Hepatocyte (in vitro differentiated cells): ENCODE data around the gene PACSIN2. TPM values are rescaled to one million over a fixed set of nuclear protein-coding genes. Genes with fewer than 3 reads are reported as not detected.
A peak's percentile ranks its signal among the peaks of the same experiment; 100 is the strongest.

Experiments
- DNase-seq: peaks from one replicate; pipeline ENCODE4 v3.0.0-alpha.2; 2016; ENCODE audit warnings: low spot score
- H2AFZ ChIP-seq: fragments of 200-600 bp; sonication (generic); 2 replicates; pipeline ENCODE4 v1.6.0; 2016; ENCODE audit warnings: antibody characterized with exemption, mild to moderate bottlenecking
- H3K27ac ChIP-seq: fragments of 200-600 bp; sonication (generic); 2 replicates; pipeline ENCODE4 v1.5.1; 2016; ENCODE audit warnings: mild to moderate bottlenecking
- H3K27me3 ChIP-seq: fragments of 200-600 bp; sonication (generic); 2 replicates; pipeline ENCODE4 v1.6.1; 2016
- H3K36me3 ChIP-seq: fragments of 200-600 bp; sonication (generic); replicated peaks from 2 replicates; pipeline ENCODE4 v1.5.1; 2016; ENCODE audit warnings: low read depth; ENCODE audit not compliant: insufficient read depth
- H3K4me1 ChIP-seq: fragments of 200-600 bp; sonication (generic); 2 replicates; pipeline ENCODE4 v1.5.1; 2016; ENCODE audit warnings: mild to moderate bottlenecking, moderate library complexity; ENCODE audit not compliant: insufficient read depth
- H3K4me2 ChIP-seq: fragments of 200-600 bp; sonication (generic); 2 replicates; pipeline ENCODE4 v1.6.0; 2016
- H3K4me3 ChIP-seq: fragments of 200-600 bp; sonication (generic); 2 replicates; pipeline ENCODE4 v1.5.1; 2016; ENCODE audit warnings: mild to moderate bottlenecking
- H3K79me2 ChIP-seq: fragments of 200-600 bp; sonication (generic); 2 replicates; pipeline ENCODE4 v1.6.0; 2017; ENCODE audit warnings: mild to moderate bottlenecking
- H3K9me2 ChIP-seq: fragments of 200-600 bp; sonication (generic); replicated peaks from 2 replicates; pipeline ENCODE4 v1.6.0; 2017; ENCODE audit warnings: mild to moderate bottlenecking; ENCODE audit not compliant: insufficient read depth
- H3K9me3 ChIP-seq: fragments of 200-600 bp; sonication (generic); 2 replicates; pipeline ENCODE4 v1.5.1; 2016; ENCODE audit warnings: low read depth, mild to moderate bottlenecking
- H4K20me1 ChIP-seq: fragments of 200-600 bp; sonication (generic); 2 replicates; pipeline ENCODE4 v1.6.0; 2016; ENCODE audit warnings: mild to moderate bottlenecking; ENCODE audit not compliant: insufficient read depth, poor library complexity, severe bottlenecking
- EZH2 ChIP-seq: fragments of 200-600 bp; sonication (generic); IDR thresholded peaks from 2 replicates; pipeline ENCODE4 v1.6.1; 2016; ENCODE audit warnings: antibody characterized with exemption, mild to moderate bottlenecking, borderline replicate concordance
- EZH2phosphoT487 ChIP-seq: fragments of 200-600 bp; sonication (generic); IDR thresholded peaks from one replicate; pipeline ENCODE4 v1.6.1; 2018; ENCODE audit warnings: antibody characterized with exemption, mild to moderate bottlenecking, low read depth, moderate library complexity; ENCODE audit not compliant: unreplicated experiment, severe bottlenecking
- WGBS: methylation state at CpG from one replicate; pipeline ENCODE4 v1.1.6; 2016; ENCODE audit warnings: low lambda C conversion rate; ENCODE audit errors: missing lambda C conversion rate; 5-methylcytosine and 5-hydroxymethylcytosine counted together
- polyA plus RNA-seq: library from polyadenylated mRNA; unstranded; fragments of >200 nt; fragmentation: Nextera tagmentation; extraction: Ambion mirVana; gene quantifications from 2 replicates; pipeline ENCODE4 v1.2.1, GENCODE V29; 2016
- total RNA-seq: library from RNA; depleted of rRNA; stranded (reverse); fragments of >200 nt; gene quantifications from 2 replicates; pipeline ENCODE4 v1.2.3, GENCODE V29; 2014
- TF ChIP-seq, protein P1 (sequence below): fragments of 200-600 bp; sonication (generic); IDR thresholded peaks from 2 replicates; pipeline ENCODE4 v1.5.1; 2016; ENCODE audit warnings: antibody characterized with exemption, mild to moderate bottlenecking; ENCODE audit not compliant: poor library complexity

Gene PACSIN2
- total and polyA plus RNA-seq, 2 experiments from 2014 or later = 77.7 to 86.3 TPM

DNA sequence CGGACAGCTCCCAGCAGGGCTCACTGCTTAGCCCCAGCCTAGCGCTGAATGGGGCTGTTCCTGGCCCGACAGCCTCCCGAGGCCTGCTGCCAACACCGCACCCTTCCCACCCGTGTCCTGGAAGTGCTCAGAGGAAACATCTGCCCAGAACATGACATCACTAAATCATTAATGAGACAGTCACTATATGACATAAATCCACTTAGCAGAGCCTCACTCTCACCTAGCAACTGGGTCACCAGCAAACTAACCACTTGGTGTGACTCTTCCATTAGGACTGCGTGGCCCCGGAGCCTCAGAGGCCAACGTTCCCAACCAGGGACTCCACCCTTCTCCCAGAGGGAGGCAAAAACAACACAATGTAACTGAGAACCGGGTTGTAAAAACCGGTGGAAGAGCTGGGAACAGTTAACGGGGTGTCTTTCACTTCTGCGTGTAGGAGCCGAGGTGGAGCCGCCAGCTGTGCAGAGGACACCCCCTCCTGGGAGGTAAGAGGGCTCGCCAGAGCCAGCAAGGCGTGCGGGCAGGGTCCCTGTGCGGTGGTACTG lies 21.4 kb upstream of the PACSIN2 start:
- DNase-seq = no peak

DNA sequence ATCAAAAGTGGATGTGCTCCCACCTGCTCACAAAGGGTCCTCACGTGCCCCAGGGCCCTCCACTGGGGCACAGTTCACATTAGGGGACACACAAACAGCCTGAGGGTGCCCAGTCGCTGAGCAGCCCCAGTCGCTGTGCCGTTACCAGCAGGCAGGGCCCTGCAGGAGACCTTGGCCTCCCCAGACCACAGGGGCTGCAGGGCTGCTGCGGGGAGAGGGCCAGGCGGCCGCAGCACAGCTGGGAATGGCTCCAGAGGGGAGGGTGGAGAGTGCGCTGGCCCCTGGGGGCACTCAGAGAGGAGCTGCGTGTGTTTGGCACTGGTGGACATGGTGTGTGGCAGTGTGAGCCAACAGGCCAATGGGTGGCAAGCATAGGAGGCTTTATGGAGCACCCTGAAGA lies 20.3 kb upstream of the PACSIN2 start:
- no peak for DNase-seq
- Histone ChIP-seq H3K79me2 (no peaks in the 10 kb centered on the region), H3K27ac (no peak overlapping the region), H3K9me3 (no peaks in the 10 kb centered on the region), H3K4me1 (no peaks in the 10 kb centered on the region), H3K36me3 (no peaks in the 10 kb centered on the region), H3K4me2 (no peak overlapping the region), H3K9me2 (no peaks in the 10 kb centered on the region), H4K20me1 (no peaks in the 10 kb centered on the region), H2AFZ (no peak overlapping the region), H3K4me3 (no peak overlapping the region), H3K27me3 (no peaks in the 10 kb centered on the region)
- TF ChIP-seq, protein P1, sequence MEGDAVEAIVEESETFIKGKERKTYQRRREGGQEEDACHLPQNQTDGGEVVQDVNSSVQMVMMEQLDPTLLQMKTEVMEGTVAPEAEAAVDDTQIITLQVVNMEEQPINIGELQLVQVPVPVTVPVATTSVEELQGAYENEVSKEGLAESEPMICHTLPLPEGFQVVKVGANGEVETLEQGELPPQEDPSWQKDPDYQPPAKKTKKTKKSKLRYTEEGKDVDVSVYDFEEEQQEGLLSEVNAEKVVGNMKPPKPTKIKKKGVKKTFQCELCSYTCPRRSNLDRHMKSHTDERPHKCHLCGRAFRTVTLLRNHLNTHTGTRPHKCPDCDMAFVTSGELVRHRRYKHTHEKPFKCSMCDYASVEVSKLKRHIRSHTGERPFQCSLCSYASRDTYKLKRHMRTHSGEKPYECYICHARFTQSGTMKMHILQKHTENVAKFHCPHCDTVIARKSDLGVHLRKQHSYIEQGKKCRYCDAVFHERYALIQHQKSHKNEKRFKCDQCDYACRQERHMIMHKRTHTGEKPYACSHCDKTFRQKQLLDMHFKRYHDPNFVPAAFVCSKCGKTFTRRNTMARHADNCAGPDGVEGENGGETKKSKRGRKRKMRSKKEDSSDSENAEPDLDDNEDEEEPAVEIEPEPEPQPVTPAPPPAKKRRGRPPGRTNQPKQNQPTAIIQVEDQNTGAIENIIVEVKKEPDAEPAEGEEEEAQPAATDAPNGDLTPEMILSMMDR = no peak
- WGBS = 87% methylated on average over 8 of the region's 9 CpGs

More for the DNA sequence above, 21.4 kb upstream of the PACSIN2 start:
- no peak overlapping the region for H3K4me3 ChIP-seq
- H3K36me3 ChIP-seq = no peaks in the 10 kb centered on the region
- H3K9me2 ChIP-seq = no peaks in the 10 kb centered on the region
- H2AFZ ChIP-seq = no peak overlapping the region
- TF ChIP-seq EZH2phosphoT487 (no peak), EZH2 (no peak)
- TF ChIP-seq, protein P1 = no peak
- no peaks in the 10 kb centered on the region for H3K4me1 ChIP-seq
- no peaks in the 10 kb centered on the region for H3K79me2 ChIP-seq
- H3K9me3 ChIP-seq = no peaks in the 10 kb centered on the region
- WGBS = 71% methylated on average over 19 of the region's 19 CpGs
- no peaks in the 10 kb centered on the region for H3K27me3 ChIP-seq
- no peaks in the 10 kb centered on the region for H4K20me1 ChIP-seq
- H3K27ac ChIP-seq = no peak overlapping the region
- no peak overlapping the region for H3K4me2 ChIP-seq

DNA sequence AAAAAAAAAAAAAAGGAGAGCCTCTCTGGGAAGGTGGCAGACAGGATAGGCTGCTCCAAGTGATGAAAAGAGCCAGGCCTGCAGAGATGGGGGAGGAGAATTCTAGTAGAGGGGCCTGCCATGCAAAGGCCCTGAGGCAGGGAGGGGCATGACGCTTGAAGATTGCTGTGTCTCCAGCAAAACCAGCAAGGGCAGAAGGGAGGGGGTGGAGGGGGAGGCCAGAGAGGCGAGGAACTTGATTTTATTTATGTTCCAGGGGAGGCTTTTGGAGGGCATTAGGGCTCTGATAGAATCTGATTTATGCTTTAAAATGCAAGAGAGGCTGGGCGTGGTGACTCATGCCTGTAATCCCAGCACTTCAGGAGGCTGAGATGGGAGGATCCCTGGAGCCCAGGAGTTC lies 16.7 kb upstream of the PACSIN2 start:
- Histone ChIP-seq H3K27me3 (no peaks in the 10 kb centered on the region), H3K27ac (no peak overlapping the region), H3K4me2 (no peak overlapping the region), H4K20me1 (no peaks in the 10 kb centered on the region), H3K9me3 (no peaks in the 10 kb centered on the region), H3K79me2 (no peaks in the 10 kb centered on the region), H3K36me3 (no peaks in the 10 kb centered on the region), H3K4me3 (no peak overlapping the region), H3K9me2 (no peaks in the 10 kb centered on the region), H2AFZ (no peak overlapping the region), H3K4me1 (no peaks in the 10 kb centered on the region)
- no peak for DNase-seq
- no peak for TF ChIP-seq EZH2phosphoT487
- no peak for TF ChIP-seq EZH2
- 71% methylated on average over 3 of the region's 3 CpGs for WGBS

DNA sequence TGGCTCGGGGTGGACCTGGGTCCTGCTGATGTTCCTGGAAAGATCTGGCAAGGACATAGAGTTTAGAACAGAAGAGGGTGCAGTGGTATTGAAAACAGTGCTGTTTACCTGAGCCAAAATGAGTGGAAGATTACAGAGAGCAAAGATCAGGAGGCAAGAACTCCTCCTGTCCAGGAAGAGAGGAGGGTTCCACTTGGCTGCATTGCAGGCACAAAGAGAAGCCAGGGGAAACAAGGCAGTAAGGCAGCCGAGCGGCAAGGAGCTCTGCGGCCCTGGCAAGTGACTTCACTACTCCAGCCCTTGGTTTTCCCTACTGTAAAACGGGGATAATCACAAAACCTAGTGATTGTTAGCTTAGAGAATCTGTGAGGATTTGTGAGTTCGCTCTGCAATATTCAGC lies 3.7 kb upstream of the PACSIN2 start:
- no peaks in the 10 kb centered on the region for H3K9me3 ChIP-seq
- H3K27ac ChIP-seq = peak overlapping the region; percentile 63
- peaks cover 7% of the 10 kb centered on the region for H4K20me1 ChIP-seq
- no peak overlapping the region for H2AFZ ChIP-seq
- H3K4me1 ChIP-seq = peaks cover 12% of the 10 kb centered on the region
- H3K4me3 ChIP-seq = no peak overlapping the region
- H3K4me2 ChIP-seq = peak overlapping the region; percentile 25
- no peak for DNase-seq
- H3K36me3 ChIP-seq = no peaks in the 10 kb centered on the region
- peaks cover 16% of the 10 kb centered on the region for H3K79me2 ChIP-seq
- TF ChIP-seq EZH2phosphoT487 (no peak), EZH2 (no peak)
- TF ChIP-seq, protein P1 = no peak
- no peaks in the 10 kb centered on the region for H3K9me2 ChIP-seq
- H3K27me3 ChIP-seq = no peaks in the 10 kb centered on the region
- 73% methylated on average over 6 of the region's 6 CpGs for WGBS
